SKM-1 treated with dmso at 0.1 percent for 144 hours (cell line): ENCODE data around the gene SMLR1.
"Not testable (repeated sequence)": the region's sequence is repeated elsewhere in the genome, so short reads cannot be mapped to it uniquely, and the experiment has no call there.

Source experiments
- DNase-seq: peaks from one replicate; lab custom pipeline; 2025; ENCODE audit not compliant: unreplicated experiment; lab: John Stamatoyannopoulos, UW

The SMLR1 gene

DNA sequence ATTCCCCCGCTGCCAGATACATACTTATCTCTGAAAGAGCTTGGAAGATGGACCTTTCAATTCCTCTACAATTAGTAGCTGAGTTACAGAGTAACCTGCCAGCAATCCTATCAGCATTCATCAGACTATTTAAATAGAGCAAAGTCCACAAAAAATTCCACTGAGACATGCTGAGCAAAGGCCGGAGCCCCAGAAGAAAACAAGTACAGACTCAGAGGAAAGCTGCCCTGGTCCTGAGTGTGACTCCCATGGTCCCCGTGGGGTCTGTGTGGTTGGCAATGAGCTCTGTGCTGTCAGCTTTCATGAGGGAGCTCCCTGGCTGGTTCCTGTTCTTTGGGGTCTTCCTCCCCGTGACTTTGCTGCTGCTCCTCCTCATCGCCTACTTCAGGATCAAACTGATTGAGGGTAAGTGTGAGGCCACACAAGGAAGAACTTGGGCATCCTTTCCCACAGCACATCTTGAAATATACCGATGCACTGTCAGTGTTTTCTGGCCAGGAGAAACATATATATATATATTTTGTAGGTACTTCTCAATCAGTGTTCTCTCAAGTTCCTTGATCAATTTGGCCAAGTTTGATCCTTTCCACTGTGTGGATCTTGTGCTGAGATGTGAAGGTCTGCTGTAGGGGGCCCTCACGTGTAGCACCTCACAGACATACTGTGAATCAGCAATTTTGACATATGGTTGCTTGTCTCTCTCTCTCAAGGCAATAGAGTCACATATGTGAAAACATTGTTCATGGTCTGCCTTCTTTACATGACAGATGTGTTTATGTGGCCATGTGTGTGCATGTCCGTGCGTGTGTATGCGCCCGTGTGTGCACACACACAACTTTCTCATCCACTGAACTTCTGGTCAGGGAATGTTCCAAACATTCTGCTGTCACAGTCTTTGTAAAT, at the start of gene SMLR1:
Gene SMLR1, plus strand, starts transcription at position 160 of the 903 bp plus-strand sequence. Its CDS starts 8 bp downstream, at position 168.
- no peak for DNase-seq

- DNase-seq, result peak; percentile 57
Measured at GRCh38 chr6:130778946-130779657, 48.1 kb upstream of the SMLR1 start.

DNA sequence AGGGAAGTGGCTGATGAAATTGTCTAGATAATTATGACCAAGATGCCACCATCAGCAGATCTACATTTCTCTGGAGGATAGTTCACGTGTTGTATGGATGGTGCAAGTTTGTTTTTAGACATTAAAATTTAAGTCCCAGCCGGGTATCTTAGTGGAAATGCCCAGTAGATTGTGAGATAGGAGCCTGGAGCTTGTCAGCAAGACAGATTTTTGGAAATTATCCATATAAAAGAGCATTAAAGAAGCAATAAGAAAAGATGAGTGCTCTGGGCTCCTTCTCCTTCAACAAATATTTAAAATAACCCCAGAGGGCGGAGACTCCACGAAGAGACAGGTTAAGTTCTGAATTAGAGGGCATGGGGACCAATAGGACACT, 47.6 kb upstream of the SMLR1 start:
- DNase-seq, result no peak

DNA sequence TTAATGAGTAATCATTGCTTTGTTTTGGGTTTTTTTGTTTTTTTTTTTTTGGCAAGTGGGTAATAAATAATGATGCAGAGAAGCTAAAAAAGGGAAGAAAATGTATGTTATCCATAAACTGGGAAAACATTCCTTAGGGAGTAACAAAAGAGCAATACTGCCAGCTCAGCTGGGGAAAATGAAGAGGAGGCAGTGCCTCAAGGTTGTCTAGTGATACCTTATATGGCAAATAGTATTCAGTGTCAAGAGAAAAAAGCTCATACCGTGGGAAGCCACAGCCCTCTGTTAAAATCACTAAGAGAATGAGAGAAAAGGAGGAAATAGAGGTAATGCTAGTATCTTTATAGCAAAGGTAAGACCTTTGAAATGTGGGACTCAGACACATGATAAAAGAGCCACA, 47.1 kb upstream of the SMLR1 start:
- DNase-seq, result no peak

GRCh38 chr6:130781557-130781956, 45.6 kb upstream of the SMLR1 start:
- DNase-seq, result no peak

DNA sequence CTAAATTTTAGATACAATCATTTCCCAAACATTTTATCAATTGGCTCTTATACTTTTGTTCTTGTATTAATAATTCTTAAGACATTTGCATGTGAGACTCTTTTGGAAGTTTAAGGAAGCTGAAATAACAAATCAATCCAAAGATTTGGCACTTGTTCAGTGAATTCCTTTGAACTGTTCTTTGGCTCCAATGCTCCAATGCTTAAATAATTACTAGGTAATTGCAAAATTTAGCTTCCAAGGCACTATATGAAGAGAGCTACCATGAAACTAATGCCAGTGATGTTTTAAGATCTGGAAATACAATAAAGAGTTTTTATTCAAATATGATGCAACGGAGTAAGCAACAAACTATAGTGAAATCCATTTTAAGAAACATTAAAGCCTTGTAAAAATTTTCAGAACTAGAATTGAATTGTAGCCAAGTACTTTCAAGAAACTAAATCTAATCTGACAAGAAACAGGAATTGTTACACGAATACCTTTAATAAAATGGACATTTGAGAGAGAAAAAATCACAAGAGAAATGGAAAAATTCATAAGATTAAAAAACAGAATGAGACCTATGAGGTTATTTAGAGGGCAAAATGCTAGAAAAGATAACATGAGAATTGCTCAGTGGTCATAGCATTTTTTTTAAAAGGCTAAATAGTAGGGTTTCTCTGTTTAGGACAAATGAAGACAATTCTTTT, 43.6 kb upstream of the SMLR1 start:
- no peak for DNase-seq

DNA sequence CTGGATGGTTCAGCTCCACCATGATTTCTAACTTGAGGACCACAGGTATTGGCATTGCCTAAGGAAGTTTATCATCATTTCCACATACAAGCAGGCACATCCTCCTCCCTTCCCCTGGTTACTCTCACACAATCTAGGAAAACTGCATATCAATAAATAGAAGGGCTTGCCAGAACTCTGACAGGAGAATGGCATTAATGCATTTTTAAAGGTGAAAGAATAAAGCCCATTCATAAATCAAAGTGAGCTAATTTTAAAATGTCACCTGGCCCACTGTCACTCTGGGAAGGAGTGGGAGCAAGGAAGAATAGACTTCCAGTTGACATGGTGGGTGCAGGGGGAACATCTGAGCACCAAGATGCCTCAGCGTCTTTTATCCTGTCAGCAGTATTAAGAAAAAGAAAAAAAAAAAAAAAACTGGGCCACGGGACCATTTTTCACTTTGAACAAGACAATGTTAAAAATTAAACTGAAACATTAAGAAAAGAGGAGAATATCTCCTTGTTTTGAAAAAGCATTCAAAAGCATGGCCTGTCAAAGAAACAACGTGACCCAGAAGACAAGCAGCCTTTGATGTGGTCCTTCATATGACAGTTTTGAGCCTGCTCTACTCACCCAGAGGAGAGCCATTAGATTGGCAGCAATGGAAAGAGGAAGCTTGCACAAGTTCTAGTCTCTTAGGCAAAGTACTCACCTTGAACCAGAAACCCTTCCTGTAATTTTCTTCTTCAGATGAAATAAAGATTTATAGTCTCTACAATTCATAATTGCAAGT, 39.3 kb upstream of the SMLR1 start:
- DNase-seq, result peak; percentile 7

GRCh38 chr6:130788954-130789353, 38.3 kb upstream of the SMLR1 start:
- DNase-seq, result no peak

- DNase-seq, result no peak
Measured at GRCh38 chr6:130794010-130794697, 33.1 kb upstream of the SMLR1 start.

DNA sequence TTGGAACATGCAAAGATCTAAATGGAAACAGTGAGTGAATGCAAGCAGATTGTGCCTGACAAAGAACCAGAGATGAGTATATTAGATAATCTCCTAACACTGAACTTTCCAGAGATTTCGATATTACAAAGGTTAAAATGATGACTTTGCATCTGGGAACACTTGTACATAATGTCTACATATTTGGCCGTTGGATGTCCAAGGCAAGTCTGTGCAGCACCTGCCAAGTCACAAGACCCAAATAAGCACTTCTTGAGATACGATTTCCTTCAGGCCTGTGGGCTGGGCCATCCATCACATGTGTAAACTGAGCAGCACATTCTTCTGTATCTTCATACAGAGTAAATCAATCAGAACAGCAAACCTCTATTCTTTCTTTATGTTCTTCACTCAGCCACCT, 32.5 kb upstream of the SMLR1 start:
- DNase-seq, result no peak

DNA sequence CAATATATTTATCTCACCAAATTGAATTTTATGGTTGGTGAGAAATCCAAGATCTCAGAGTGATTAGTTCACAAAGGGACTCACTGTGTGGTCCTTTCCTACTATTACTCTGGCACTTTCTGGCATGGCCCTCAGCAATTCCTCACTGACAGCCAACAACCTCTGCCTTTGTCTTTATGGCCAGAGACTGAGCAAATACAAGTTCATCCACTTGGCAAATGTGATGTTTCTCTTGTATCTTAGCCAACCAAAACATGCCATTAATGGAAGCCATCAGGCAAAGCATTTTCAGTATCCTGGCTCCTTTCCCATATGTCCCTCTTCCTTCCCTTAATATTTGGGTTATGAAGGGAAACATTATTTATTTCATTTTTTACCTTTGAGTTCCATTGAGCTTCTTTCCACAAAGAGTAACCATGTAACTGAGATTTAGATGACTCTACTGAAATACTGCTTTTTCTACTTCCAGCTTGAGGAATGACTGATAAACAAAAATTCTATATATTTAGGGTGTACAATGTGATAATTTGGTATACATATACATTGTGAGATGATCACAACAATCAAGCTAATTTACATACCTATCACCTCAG, 30.8 kb upstream of the SMLR1 start:
- no peak for DNase-seq

DNA sequence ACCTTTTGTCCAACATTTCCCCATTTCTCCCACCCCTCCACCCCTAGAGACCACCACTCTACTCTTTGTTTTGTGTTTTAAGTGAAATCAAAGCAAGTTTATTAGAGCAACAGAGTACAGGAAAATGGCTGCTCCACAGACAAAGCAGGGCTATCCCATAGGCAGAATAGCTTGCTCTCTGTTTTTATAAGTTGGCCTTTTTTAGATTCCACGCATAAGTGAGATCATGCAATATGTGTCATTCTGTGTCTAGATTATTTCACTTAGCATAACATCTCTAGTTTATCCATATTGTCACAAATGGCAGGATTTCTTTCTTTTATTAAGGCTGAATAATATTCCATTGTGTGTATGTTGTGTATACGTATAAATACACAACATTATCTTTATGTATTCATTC, 30.1 kb upstream of the SMLR1 start:
- no peak for DNase-seq

- not testable (repeated sequence) for DNase-seq
Measured at GRCh38 chr6:130801368-130801767, 25.8 kb upstream of the SMLR1 start.

DNA sequence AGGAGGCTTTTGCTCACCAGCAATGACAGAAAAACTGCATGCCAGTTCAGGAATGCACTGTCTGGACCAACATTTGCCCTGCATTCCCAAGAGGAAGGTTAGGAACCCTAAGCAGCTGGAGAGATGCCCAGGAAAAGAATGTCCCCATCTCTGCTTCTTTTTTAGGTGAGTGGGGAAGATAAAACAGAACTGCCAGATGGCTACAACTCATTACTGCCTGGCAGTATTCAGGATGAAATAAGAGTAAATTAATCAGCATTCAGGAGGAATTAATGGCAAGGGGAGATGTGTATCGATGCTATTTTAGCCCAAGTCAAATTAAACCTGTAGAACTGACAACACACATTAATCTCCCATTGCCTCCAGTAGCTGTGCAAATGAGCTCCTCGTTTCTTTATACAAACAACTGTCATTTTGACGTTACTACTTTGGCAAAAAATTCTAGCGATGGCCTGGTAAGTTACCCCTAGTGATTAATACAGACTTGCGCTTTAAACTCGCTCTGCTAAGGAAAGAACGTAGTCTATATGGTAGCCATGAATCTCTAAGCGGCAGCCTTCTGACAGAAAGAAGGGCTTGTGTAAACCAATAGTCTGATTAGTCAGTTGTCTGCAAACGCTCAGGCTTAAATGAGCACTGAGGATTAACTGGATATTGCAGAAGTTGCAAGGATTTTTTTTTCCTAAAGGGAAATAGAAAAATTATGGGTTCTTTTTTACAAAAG, 16.7 kb upstream of the SMLR1 start:
- DNase-seq, result no peak

GRCh38 chr6:130811932-130812331, 15.3 kb upstream of the SMLR1 start:
- no peak for DNase-seq

DNA sequence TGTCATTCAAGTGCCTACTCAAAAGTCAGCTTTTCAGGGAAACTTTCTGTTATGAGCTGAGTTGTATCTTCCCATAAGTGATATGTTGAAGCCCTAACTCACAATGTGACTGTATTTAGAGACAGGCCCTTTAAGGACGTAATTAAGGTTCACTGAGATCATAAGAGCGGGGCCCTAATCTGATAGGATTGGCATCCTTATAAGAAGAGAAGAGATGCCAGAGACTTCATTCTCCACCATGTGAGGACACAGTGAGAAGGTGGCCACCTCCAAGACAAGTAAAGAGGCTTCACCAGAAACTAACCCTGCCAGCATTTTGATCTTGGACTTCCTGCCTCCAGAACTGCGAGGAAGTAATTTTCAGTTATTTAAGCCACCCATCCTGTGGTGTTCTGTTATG, 12.7 kb upstream of the SMLR1 start:
- no peak for DNase-seq

GRCh38 chr6:130815200-130816071, 11.8 kb upstream of the SMLR1 start:
- DNase-seq, result no peak

GRCh38 chr6:130822736-130823135, 4.5 kb upstream of the SMLR1 start:
- no peak for DNase-seq
